Thyroid gland (tissue), 4 donors: Measurements from ENCODE around the gene CACNG4. TPM values are rescaled to one million over a fixed set of nuclear protein-coding genes. Genes with fewer than 3 reads are reported as not detected.
A peak's percentile ranks its signal among the peaks of the same experiment; 100 is the strongest.

Experiments
- DNase-seq, 2 donors: peaks; one replicate each; pipeline ENCODE4 v3.0.0-alpha.2; 2019
- H3K27ac ChIP-seq, 3 donors: fragments of 200-600 bp; sonication (generic); 1 replicate in 2 of 3; 2 replicates in 1 of 3; pipeline ENCODE4 v1.5.1; 2016 to 2019; ENCODE audit warnings: mild to moderate bottlenecking in 1 of 3, moderate library complexity in 1 of 3
- H3K27me3 ChIP-seq: fragments of 200-600 bp; sonication (generic); one replicate; pipeline ENCODE4 v1.5.1; 2019
- H3K36me3 ChIP-seq, 2 donors: fragments of 200-600 bp; sonication (generic); one replicate each; pipeline ENCODE4 v1.5.1; 2016 to 2019
- H3K4me1 ChIP-seq, 2 donors: fragments of 200-600 bp; sonication (generic); one replicate each; pipeline ENCODE4 v1.5.1; 2017 to 2019
- H3K4me3 ChIP-seq, 3 donors: fragments of 200-600 bp; sonication (generic); replicated peaks in 1 of 3; 1 replicate in 2 of 3; 2 replicates in 1 of 3; pipeline ENCODE4 v1.5.1; 2016; ENCODE audit warnings: mild to moderate bottlenecking in 1 of 3
- H3K9me3 ChIP-seq: fragments of 200-600 bp; sonication (generic); one replicate; pipeline ENCODE4 v1.5.1; 2017
- POLR2A ChIP-seq, 2 donors: fragments of 450-650 bp; IDR thresholded peaks; one replicate each; pipeline ENCODE4 v1.6.1; 2017; ENCODE audit warnings: antibody characterized with exemption in 2 of 2, mild to moderate bottlenecking in 2 of 2, moderate library complexity in 1 of 2
- WGBS, 2 donors: methylation state at CpG; one replicate each; pipeline ENCODE4 v1.1.5; 2017; 5-methylcytosine and 5-hydroxymethylcytosine counted together
- intact Hi-C: fragments of 100-400 bp; cut with DNase I; formaldehyde crosslinking; loops from one replicate; pipeline ENCODE4 v1.15.1; 2023
- total RNA-seq, 4 donors: library from RNA; depleted of rRNA; stranded (reverse); fragments of >200 nt; gene quantifications; one replicate each; pipeline ENCODE4 v1.2.3, GENCODE V29; 2016
- TF ChIP-seq, protein P1 (sequence below), 6 experiments: fragments of 200-600 bp in 3 of 6; fragments of 450-650 bp in 3 of 6; sonication (generic) in 3 of 6; IDR thresholded peaks; one replicate each; pipeline ENCODE4 v1.5.1; 2016 to 2019; ENCODE audit warnings: antibody characterized with exemption in 6 of 6, mild to moderate bottlenecking in 2 of 6, inconsistent platforms in 1 of 6, moderate library complexity in 1 of 6

CACNG4 gene
- total RNA-seq, result under 1 TPM in 1 of 4 donors, not detected in 3; 0.24 TPM

- TF ChIP-seq POLR2A (IDR thresholded peaks at IDR 0.05), result no peak
- TF ChIP-seq, protein P1, sequence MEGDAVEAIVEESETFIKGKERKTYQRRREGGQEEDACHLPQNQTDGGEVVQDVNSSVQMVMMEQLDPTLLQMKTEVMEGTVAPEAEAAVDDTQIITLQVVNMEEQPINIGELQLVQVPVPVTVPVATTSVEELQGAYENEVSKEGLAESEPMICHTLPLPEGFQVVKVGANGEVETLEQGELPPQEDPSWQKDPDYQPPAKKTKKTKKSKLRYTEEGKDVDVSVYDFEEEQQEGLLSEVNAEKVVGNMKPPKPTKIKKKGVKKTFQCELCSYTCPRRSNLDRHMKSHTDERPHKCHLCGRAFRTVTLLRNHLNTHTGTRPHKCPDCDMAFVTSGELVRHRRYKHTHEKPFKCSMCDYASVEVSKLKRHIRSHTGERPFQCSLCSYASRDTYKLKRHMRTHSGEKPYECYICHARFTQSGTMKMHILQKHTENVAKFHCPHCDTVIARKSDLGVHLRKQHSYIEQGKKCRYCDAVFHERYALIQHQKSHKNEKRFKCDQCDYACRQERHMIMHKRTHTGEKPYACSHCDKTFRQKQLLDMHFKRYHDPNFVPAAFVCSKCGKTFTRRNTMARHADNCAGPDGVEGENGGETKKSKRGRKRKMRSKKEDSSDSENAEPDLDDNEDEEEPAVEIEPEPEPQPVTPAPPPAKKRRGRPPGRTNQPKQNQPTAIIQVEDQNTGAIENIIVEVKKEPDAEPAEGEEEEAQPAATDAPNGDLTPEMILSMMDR (IDR thresholded peaks at IDR 0.05), result no peak
- DNase-seq, result no peak
- Histone ChIP-seq H3K27me3 (peaks cover 22% of the 10 kb centered on the region), H3K9me3 (no peaks in the 10 kb centered on the region), H3K27ac (no peak within 1 kb of the TSS), H3K4me1 (peaks cover 8 to 21% of the 10 kb centered on the region in 2 donors), H3K4me3 (peak within 1 kb of the TSS in 1 of 3 donors; percentile 13), H3K36me3 (no peaks in the 10 kb centered on the region)
- WGBS, 2 donors, result 33 to 54% methylated on average over 8 to 14 of the region's 71 CpGs
- intact Hi-C loops, result no loop called here
These were observed at the start of gene CACNG4 for GRCh38 chr17:66963909-66964771. CACNG4 (plus strand) TSS chr17:66964707; CDS start chr17:66964912, 205 bp downstream.

- H3K27me3 ChIP-seq, result no peaks in the 10 kb centered on the region
- H3K9me3 ChIP-seq, result no peaks in the 10 kb centered on the region
- WGBS, 2 donors, result 69 to 72% methylated on average over 6 to 7 of the region's 7 CpGs
- no peak for TF ChIP-seq POLR2A (IDR thresholded peaks at IDR 0.05)
- TF ChIP-seq, protein P1 (IDR thresholded peaks at IDR 0.05), result peak in 1 of 6 experiments; percentile 6
- H3K27ac ChIP-seq, result no peak overlapping the region
- no peak overlapping the region for H3K4me3 ChIP-seq
- intact Hi-C loops, result no loop called here
- H3K4me1 ChIP-seq, result no peaks in the 10 kb centered on the region
- peak in 1 of 2 donors; percentile 15 for DNase-seq
- H3K36me3 ChIP-seq, result no peaks in the 10 kb centered on the region
These were observed 49.3 kb upstream of the CACNG4 start for GRCh38 chr17:66915204-66915611.

GRCh38 chr17:66915792-66916191 is 48.7 kb upstream of the CACNG4 start:
- no peaks in the 10 kb centered on the region for H3K27me3 ChIP-seq
- no peak overlapping the region for H3K27ac ChIP-seq
- DNase-seq, result no peak
- intact Hi-C loops, result no loop called here
- H3K36me3 ChIP-seq, result no peaks in the 10 kb centered on the region
- H3K9me3 ChIP-seq, result no peaks in the 10 kb centered on the region
- H3K4me1 ChIP-seq, result no peaks in the 10 kb centered on the region
- no peak overlapping the region for H3K4me3 ChIP-seq
- TF ChIP-seq, protein P1 (IDR thresholded peaks at IDR 0.05), result no peak
- no peak for TF ChIP-seq POLR2A (IDR thresholded peaks at IDR 0.05)
- WGBS, 2 donors, result 88 to 96% methylated on average over 11 of the region's 11 CpGs

DNA sequence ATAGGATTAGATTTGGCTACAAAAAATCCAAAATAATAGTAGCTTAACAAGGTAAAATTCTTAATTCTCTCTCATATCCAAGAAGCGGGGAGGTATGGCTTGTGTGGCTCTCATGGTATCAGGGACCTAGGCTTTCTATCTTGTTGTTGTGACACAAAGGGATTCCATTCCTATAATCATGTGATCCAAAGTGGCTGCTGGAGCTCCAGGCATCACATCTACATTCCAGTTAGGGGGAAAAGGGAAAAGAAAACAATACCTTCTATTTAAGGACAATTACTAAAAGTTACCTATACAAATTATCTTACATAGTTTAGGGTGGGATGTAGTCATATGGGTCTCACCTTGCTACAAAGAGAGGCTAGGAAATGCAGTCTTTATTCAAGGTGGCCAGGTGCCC is 47.6 kb upstream of the CACNG4 start:
- intact Hi-C loops, result no loop called here
- no peaks in the 10 kb centered on the region for H3K9me3 ChIP-seq
- DNase-seq, result no peak
- 88 to 91% methylated on average over 1 of the region's 1 CpG for WGBS, 2 donors
- TF ChIP-seq, protein P1 (IDR thresholded peaks at IDR 0.05), result no peak
- no peak for TF ChIP-seq POLR2A (IDR thresholded peaks at IDR 0.05)
- no peak overlapping the region for H3K4me3 ChIP-seq
- no peak overlapping the region for H3K27ac ChIP-seq
- H3K27me3 ChIP-seq, result no peaks in the 10 kb centered on the region
- H3K36me3 ChIP-seq, result no peaks in the 10 kb centered on the region
- H3K4me1 ChIP-seq, result no peaks in the 10 kb centered on the region

GRCh38 chr17:66918896-66919295 is 45.6 kb upstream of the CACNG4 start:
- intact Hi-C loops, result no loop called here
- H3K9me3 ChIP-seq, result no peaks in the 10 kb centered on the region
- no peaks in the 10 kb centered on the region for H3K36me3 ChIP-seq
- no peak for TF ChIP-seq POLR2A (IDR thresholded peaks at IDR 0.05)
- TF ChIP-seq, protein P1 (IDR thresholded peaks at IDR 0.05), result no peak
- WGBS, 2 donors, result 85 to 88% methylated on average over 12 of the region's 12 CpGs
- H3K27me3 ChIP-seq, result no peaks in the 10 kb centered on the region
- no peaks in the 10 kb centered on the region for H3K4me1 ChIP-seq
- no peak overlapping the region for H3K27ac ChIP-seq
- no peak for DNase-seq
- H3K4me3 ChIP-seq, result no peak overlapping the region
